A673 (cell line): ENCODE data around the gene ZFYVE9. TPM values are rescaled to one million over a fixed set of nuclear protein-coding genes. Genes with fewer than 3 reads are reported as not detected.
A peak's percentile ranks its signal among the peaks of the same experiment; 100 is the strongest.

Experiments used
- BruUV-seq: library from RNA; stranded (reverse); fragments of 400-500 nt; replicated peaks from 2 replicates; lab custom pipeline; 2021; lab: Mats Ljungman, UMichigan
- CTCF ChIA-PET: fragments of 300-600 bp; sonication (Branson Sonifier 250); formaldehyde crosslinking; loops from one replicate; lab custom pipeline; 2022; ENCODE audit warnings: antibody characterized with exemption; lab: Charles Lee
- POLR2A ChIA-PET: fragments of 300-600 bp; sonication (Branson Sonifier 250); formaldehyde crosslinking; loops from one replicate; lab custom pipeline; 2022; ENCODE audit warnings: antibody characterized with exemption; ENCODE audit not compliant: low non-redundant PET; lab: Charles Lee
- DNase-seq: peaks from one replicate; pipeline ENCODE4 v3.0.0-alpha.2; 2015; ENCODE audit warnings: low spot score
- H3K27ac ChIP-seq: fragments of 200-600 bp; sonication (generic); 2 replicates; pipeline ENCODE4 v1.5.1; 2016; ENCODE audit warnings: mixed run types, low read depth, mild to moderate bottlenecking, mixed read lengths, antibody characterized with exemption, low read length; ENCODE audit not compliant: poor library complexity, severe bottlenecking
- H3K27me3 ChIP-seq: fragments of 200-600 bp; sonication (generic); replicated peaks from 2 replicates; pipeline ENCODE4 v1.6.1; 2017; ENCODE audit warnings: mixed run types, low read depth, mild to moderate bottlenecking, mixed read lengths, antibody characterized with exemption, low read length; ENCODE audit not compliant: insufficient read depth, poor library complexity
- H3K36me3 ChIP-seq: fragments of 200-600 bp; sonication (generic); 2 replicates; pipeline ENCODE4 v1.6.1; 2016; ENCODE audit warnings: mixed run types, mild to moderate bottlenecking, mixed read lengths, antibody characterized with exemption, low read length; ENCODE audit not compliant: insufficient read depth, poor library complexity, severe bottlenecking
- H3K4me1 ChIP-seq: fragments of 200-600 bp; sonication (generic); 2 replicates; pipeline ENCODE4 v1.6.1; 2017; ENCODE audit warnings: mixed run types, mild to moderate bottlenecking, mixed read lengths, antibody characterized with exemption, low read length; ENCODE audit not compliant: insufficient read depth, poor library complexity, severe bottlenecking
- H3K4me3 ChIP-seq: fragments of 200-600 bp; sonication (generic); 2 replicates; pipeline ENCODE4 v1.5.1; 2016; ENCODE audit warnings: low read depth, mixed run types, mild to moderate bottlenecking, mixed read lengths, low read length; ENCODE audit not compliant: poor library complexity, severe bottlenecking
- H3K9me3 ChIP-seq: fragments of 200-600 bp; sonication (generic); 2 replicates; pipeline ENCODE4 v1.6.1; 2016; ENCODE audit warnings: mixed run types, low read depth, mild to moderate bottlenecking, mixed read lengths, antibody characterized with exemption, low read length; ENCODE audit not compliant: poor library complexity, severe bottlenecking
- EZH2 ChIP-seq: fragments of 200-600 bp; sonication (generic); IDR thresholded peaks from 2 replicates; pipeline ENCODE4 v1.6.1; 2017; ENCODE audit warnings: borderline replicate concordance, low read depth, mild to moderate bottlenecking, mixed read lengths, antibody characterized with exemption, low read length; ENCODE audit not compliant: poor library complexity, severe bottlenecking
- intact Hi-C: fragments of 100-400 bp; cut with micrococcal nuclease; formaldehyde crosslinking; loops from one replicate; pipeline ENCODE4 v1.10.0; 2022; ENCODE audit not compliant: unreplicated experiment
- total RNA-seq: library from RNA; stranded (reverse); gene quantifications from 2 replicates; pipeline ENCODE4 v1.2.3, GENCODE V29; 2021
- TF ChIP-seq, protein P1 (sequence below): fragments of 300-800, 200-600 bp; sonication (generic); conservative IDR thresholded peaks from 2 replicates; pipeline ENCODE4 v1.5.1; 2017; ENCODE audit warnings: low read depth, mild to moderate bottlenecking, antibody characterized with exemption, low read length, moderate library complexity, mixed read lengths

Gene ZFYVE9
- total RNA-seq, 1 experiment from 2014 or later, result 19.6 TPM

DNA sequence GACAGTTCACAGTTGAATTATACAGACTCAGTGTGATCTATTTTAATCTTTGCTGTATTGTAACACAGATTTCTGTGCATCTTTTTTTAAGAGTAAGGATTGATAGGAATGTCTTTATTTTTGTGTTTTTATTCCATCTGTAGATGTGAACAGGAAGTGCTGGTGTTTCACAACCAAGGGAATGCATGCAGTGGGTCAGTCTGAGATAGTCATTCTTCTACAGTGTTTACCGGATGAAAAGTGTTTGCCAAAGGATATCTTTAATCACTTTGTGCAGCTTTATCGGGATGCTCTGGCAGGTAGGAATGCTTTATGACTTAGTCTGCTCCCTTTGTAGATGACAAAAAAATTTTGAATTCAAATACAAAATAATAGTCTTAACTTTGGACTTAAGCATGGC lies 139.6 kb downstream of the ZFYVE9 start:
- Histone ChIP-seq H3K27me3 (no peaks in the 10 kb centered on the region), H3K4me1 (no peaks in the 10 kb centered on the region), H3K4me3 (no peak overlapping the region), H3K27ac (no peak overlapping the region), H3K36me3 (no peaks in the 10 kb centered on the region), H3K9me3 (no peaks in the 10 kb centered on the region)
- TF ChIP-seq, protein P1, sequence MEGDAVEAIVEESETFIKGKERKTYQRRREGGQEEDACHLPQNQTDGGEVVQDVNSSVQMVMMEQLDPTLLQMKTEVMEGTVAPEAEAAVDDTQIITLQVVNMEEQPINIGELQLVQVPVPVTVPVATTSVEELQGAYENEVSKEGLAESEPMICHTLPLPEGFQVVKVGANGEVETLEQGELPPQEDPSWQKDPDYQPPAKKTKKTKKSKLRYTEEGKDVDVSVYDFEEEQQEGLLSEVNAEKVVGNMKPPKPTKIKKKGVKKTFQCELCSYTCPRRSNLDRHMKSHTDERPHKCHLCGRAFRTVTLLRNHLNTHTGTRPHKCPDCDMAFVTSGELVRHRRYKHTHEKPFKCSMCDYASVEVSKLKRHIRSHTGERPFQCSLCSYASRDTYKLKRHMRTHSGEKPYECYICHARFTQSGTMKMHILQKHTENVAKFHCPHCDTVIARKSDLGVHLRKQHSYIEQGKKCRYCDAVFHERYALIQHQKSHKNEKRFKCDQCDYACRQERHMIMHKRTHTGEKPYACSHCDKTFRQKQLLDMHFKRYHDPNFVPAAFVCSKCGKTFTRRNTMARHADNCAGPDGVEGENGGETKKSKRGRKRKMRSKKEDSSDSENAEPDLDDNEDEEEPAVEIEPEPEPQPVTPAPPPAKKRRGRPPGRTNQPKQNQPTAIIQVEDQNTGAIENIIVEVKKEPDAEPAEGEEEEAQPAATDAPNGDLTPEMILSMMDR, result no peak
- no peak for TF ChIP-seq EZH2
- DNase-seq, result no peak
- POLR2A ChIA-PET, result no interaction called here
- CTCF ChIA-PET, result no interaction called here
- intact Hi-C loops, result no loop called here
- no TSS peak for BruUV-seq

DNA sequence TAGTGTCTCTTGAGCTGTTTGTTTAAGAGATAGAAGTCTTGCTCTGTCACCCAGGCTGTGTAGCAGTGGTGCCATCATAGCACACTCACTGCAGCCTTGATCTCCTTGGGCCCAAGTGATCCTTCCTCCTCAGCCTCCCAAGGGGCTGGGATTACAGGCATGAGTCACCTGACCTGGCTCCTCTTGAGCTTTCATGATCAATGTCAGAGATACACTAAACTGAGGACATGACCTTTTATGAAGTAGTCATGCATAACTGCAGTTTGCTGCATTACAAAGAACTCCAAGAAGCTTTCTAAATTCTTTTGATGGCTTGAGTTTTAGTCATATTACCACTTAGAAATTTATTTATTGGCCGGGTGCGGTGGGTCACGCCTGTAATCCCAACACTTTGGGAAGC lies 146.4 kb downstream of the ZFYVE9 start:
- H3K4me1 ChIP-seq, result no peaks in the 10 kb centered on the region
- POLR2A ChIA-PET, result no interaction called here
- no peak overlapping the region for H3K4me3 ChIP-seq
- CTCF ChIA-PET, result interaction anchor here (0.6 kb wide), 1 partner anchor 39 kb away, joined by 3 read pairs; no protein-coding TSS in a partner anchor
- H3K27ac ChIP-seq, result no peak overlapping the region
- no TSS peak for BruUV-seq
- TF ChIP-seq, protein P1, result no peak
- no peak for TF ChIP-seq EZH2
- DNase-seq, result peak; percentile 34
- no peaks in the 10 kb centered on the region for H3K36me3 ChIP-seq
- H3K9me3 ChIP-seq, result no peaks in the 10 kb centered on the region
- intact Hi-C loops, result no loop called here
- no peaks in the 10 kb centered on the region for H3K27me3 ChIP-seq

DNA sequence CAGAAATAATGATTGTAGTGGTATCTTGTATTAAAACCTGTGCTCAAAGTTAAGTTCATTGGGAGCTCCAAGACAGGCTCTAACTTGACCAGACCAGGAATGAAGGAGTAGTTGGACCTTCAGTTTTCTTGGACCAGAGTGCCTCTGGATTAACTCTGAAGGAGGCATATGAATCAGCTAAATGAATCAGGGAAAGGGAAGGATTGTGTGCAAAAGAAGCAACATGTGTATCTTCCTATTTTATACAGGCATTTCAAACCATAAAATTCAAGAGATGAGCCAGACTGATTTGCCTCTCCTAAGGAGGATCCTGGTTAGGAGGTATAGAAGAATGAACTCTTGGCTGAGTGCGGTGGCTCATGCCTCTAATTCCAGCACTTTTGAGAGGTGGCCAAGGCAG lies 152.7 kb downstream of the ZFYVE9 start:
- CTCF ChIA-PET, result no interaction called here
- POLR2A ChIA-PET, result no interaction called here
- no peaks in the 10 kb centered on the region for H3K9me3 ChIP-seq
- no peak for DNase-seq
- TF ChIP-seq EZH2, result no peak
- TF ChIP-seq, protein P1, result no peak
- H3K36me3 ChIP-seq, result no peaks in the 10 kb centered on the region
- no peak overlapping the region for H3K4me3 ChIP-seq
- intact Hi-C loops, result no loop called here
- H3K27me3 ChIP-seq, result no peaks in the 10 kb centered on the region
- BruUV-seq, result no TSS peak
- no peak overlapping the region for H3K27ac ChIP-seq
- no peaks in the 10 kb centered on the region for H3K4me1 ChIP-seq
